HS-5 (cell line): ENCODE data around the gene LCN10.

ENCODE experiments used
- DNase-seq: peaks from one replicate; pipeline ENCODE4 v3.0.0-alpha.2; 2012; ENCODE audit warnings: low read depth

The LCN10 gene

GRCh38 chr9:136700304-136700703, 42.4 kb downstream of the LCN10 start:
- DNase-seq = no peak

- DNase-seq = no peak
These were observed 44.0 kb downstream of the LCN10 start for GRCh38 chr9:136698635-136699246.

- no peak for DNase-seq
These were observed 44.8 kb downstream of the LCN10 start for GRCh38 chr9:136697821-136698526.

GRCh38 chr9:136697146-136697820, 45.5 kb downstream of the LCN10 start:
- DNase-seq = no peak

GRCh38 chr9:136696502-136696901, 46.2 kb downstream of the LCN10 start:
- no peak for DNase-seq

- DNase-seq = no peak
These were observed 46.8 kb downstream of the LCN10 start for GRCh38 chr9:136695955-136696354.

- DNase-seq = no peak
These were observed 47.3 kb downstream of the LCN10 start for GRCh38 chr9:136695435-136695895.

- DNase-seq = no peak
These were observed 47.9 kb downstream of the LCN10 start for GRCh38 chr9:136694872-136695247.

- DNase-seq = no peak
These were observed 48.4 kb downstream of the LCN10 start for GRCh38 chr9:136694163-136694871.

GRCh38 chr9:136693490-136694162, 49.1 kb downstream of the LCN10 start:
- peak; percentile 6 for DNase-seq

- DNase-seq = no peak
These were observed 49.6 kb downstream of the LCN10 start for GRCh38 chr9:136693135-136693489.

GRCh38 chr9:136692185-136693134, 50.3 kb downstream of the LCN10 start:
- DNase-seq = no peak

- no peak for DNase-seq
These were observed 51.2 kb downstream of the LCN10 start for GRCh38 chr9:136691316-136692184.

- no peak for DNase-seq
These were observed 51.9 kb downstream of the LCN10 start for GRCh38 chr9:136690806-136691261.

GRCh38 chr9:136690104-136690805, 52.5 kb downstream of the LCN10 start:
- no peak for DNase-seq

- DNase-seq = no peak
These were observed 53.7 kb downstream of the LCN10 start for GRCh38 chr9:136689108-136689460.

GRCh38 chr9:136688274-136689107, 54.2 kb downstream of the LCN10 start:
- DNase-seq = no peak
